Naive thymus-derived CD4-positive, alpha-beta T cell (primary cell): ENCODE data around the gene EIF4A2. TPM values are rescaled to one million over a fixed set of nuclear protein-coding genes. Genes with fewer than 3 reads are reported as not detected.
A peak's percentile ranks its signal among the peaks of the same experiment; 100 is the strongest.
"Not testable (repeated sequence)": the region's sequence is repeated elsewhere in the genome, so short reads cannot be mapped to it uniquely, and the experiment has no call there.

Experiments
- ATAC-seq: fragments of 150-1000 bp; cut with Tn5 transposase; 2 replicates; pipeline ENCODE4 v1.10.0; 2021; ENCODE audit warnings: mild to moderate bottlenecking, moderate library complexity
- CTCF ChIA-PET: fragments of 350-600 bp; sonication (Branson Sonifier 250); formaldehyde crosslinking; loops from one replicate; lab custom pipeline; 2021; ENCODE audit warnings: antibody characterized with exemption; lab: Charles Lee
- POLR2A ChIA-PET: fragments of 350-600 bp; sonication (Branson Sonifier 250); formaldehyde crosslinking; loops from one replicate; lab custom pipeline; 2021; ENCODE audit warnings: antibody characterized with exemption, inconsistent platforms; lab: Charles Lee
- DNase-seq, 9 donors: peaks; one replicate each; pipeline versions ENCODE4 v3.0.0 to v3.0.0-alpha.2; 2020 to 2022; ENCODE audit warnings: mixed read lengths in 1 of 9
- H3K27ac ChIP-seq: one replicate; pipeline ENCODE4 v1.7.0; 2013; ENCODE audit warnings: mild to moderate bottlenecking, low read depth, low read length, moderate library complexity
- H3K27me3 ChIP-seq, 2 donors: one replicate each; pipeline ENCODE4 v1.7.0; 2013; ENCODE audit warnings: low read length in 2 of 2, mild to moderate bottlenecking in 2 of 2, moderate library complexity in 2 of 2; ENCODE audit not compliant: control insufficient read depth in 2 of 2, insufficient read depth in 2 of 2
- H3K36me3 ChIP-seq, 3 experiments: 1 replicate in 2 of 3; 2 replicates in 1 of 3; pipeline ENCODE4 v1.7.0; 2013; ENCODE audit warnings: low read length in 3 of 3, mild to moderate bottlenecking in 3 of 3, moderate library complexity in 1 of 3; ENCODE audit not compliant: insufficient read depth in 3 of 3, control insufficient read depth in 2 of 3
- H3K4me1 ChIP-seq, 2 donors: one replicate each; pipeline ENCODE4 v1.7.0; 2013; ENCODE audit warnings: low read length in 2 of 2, mild to moderate bottlenecking in 2 of 2, moderate library complexity in 1 of 2; ENCODE audit not compliant: control insufficient read depth in 2 of 2, insufficient read depth in 2 of 2
- H3K4me3 ChIP-seq: 2 replicates; pipeline ENCODE4 v1.7.0; 2013; ENCODE audit warnings: mild to moderate bottlenecking, low read length
- H3K9me3 ChIP-seq, 3 experiments: 1 replicate in 2 of 3; 2 replicates in 1 of 3; pipeline ENCODE4 v1.7.0; 2013; ENCODE audit warnings: low read length in 3 of 3; ENCODE audit not compliant: control insufficient read depth in 2 of 3
- H3K27ac Mint-ChIP-seq, 9 donors: one replicate each; pipeline ENCODE4 v1.8.0; 2020 to 2022; ENCODE audit warnings: mixed read lengths in 9 of 9, mild to moderate bottlenecking in 8 of 9, moderate library complexity in 5 of 9, inconsistent platforms in 2 of 9
- H3K27me3 Mint-ChIP-seq, 5 donors: one replicate each; pipeline ENCODE4 v1.8.0; 2021 to 2022; ENCODE audit warnings: mixed read lengths in 5 of 5, mild to moderate bottlenecking in 1 of 5
- H3K36me3 Mint-ChIP-seq, 5 donors: one replicate each; pipeline ENCODE4 v1.8.0; 2020 to 2022; ENCODE audit warnings: mixed read lengths in 5 of 5, mild to moderate bottlenecking in 3 of 5, inconsistent platforms in 1 of 5
- H3K4me1 Mint-ChIP-seq, 7 donors: one replicate each; pipeline ENCODE4 v1.8.0; 2020 to 2022; ENCODE audit warnings: mixed read lengths in 7 of 7, mild to moderate bottlenecking in 3 of 7, inconsistent platforms in 1 of 7
- H3K4me3 Mint-ChIP-seq, 10 donors: one replicate each; pipeline ENCODE4 v1.8.0; 2020 to 2022; ENCODE audit warnings: mild to moderate bottlenecking in 10 of 10, mixed read lengths in 10 of 10, moderate library complexity in 6 of 10, inconsistent platforms in 2 of 10
- H3K9me3 Mint-ChIP-seq, 11 donors: one replicate each; pipeline ENCODE4 v1.8.0; 2020 to 2022; ENCODE audit warnings: mixed read lengths in 11 of 11, mild to moderate bottlenecking in 4 of 11, inconsistent platforms in 1 of 11, moderate library complexity in 1 of 11
- intact Hi-C, 2 donors: fragments of 100-400 bp; cut with micrococcal nuclease; formaldehyde crosslinking; loops; one replicate each; pipeline ENCODE4 v1.15.1; 2023
- polyA plus RNA-seq, 2 donors: library from polyadenylated mRNA; unstranded; fragments of 300-500 nt; fragmentation: Illumina TruSeq; gene quantifications; one replicate each; pipeline ENCODE4 v1.2.3, GENCODE V29; 2021
- total RNA-seq, 6 experiments: library from RNA in 5 of 6; stranded (reverse) in 5 of 6; gene quantifications; 1 replicate in 5 of 6; 2 replicates in 1 of 6; pipeline ENCODE4 v1.2.3 and lab custom pipeline; 2021 to 2026

The EIF4A2 gene
- total and polyA plus RNA-seq, 7 experiments from 2014 or later = 237 to 804 (median 626) TPM

DNA sequence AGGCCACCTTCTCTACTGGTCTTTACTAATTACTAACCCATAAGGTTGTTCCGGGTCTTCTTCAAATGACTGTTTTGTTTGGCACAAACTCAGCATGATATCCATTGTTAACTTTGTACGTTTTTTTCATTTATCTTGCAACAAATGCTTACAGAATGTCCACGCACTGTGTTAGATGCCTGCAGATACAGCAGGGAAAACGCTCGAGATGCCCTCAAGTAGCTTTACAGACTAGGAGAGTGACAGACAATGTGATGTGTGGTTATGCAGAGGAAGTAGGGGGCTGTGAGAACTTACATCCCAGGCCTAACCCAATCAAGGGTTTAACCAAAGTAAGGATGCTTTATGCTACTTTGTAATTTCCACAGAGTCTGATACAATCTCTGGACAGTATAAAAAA lies 23.9 kb downstream of the EIF4A2 start:
- Histone ChIP-seq H3K9me3 (no peaks in the 10 kb centered on the region), H3K27me3 (no peaks in the 10 kb centered on the region), H3K4me3 (peak overlapping the region; percentile 95), H3K36me3 (peaks cover 0 to 13% (median 0%) of the 10 kb centered on the region in 3 experiments), H3K27ac (peak overlapping the region; percentile 86), H3K4me1 (peaks cover 17 to 21% of the 10 kb centered on the region in 2 donors)
- no peak for DNase-seq
- CTCF ChIA-PET = interaction anchor here (0.7 kb wide), 1 partner anchor 14 kb away, joined by 4 read pairs; no protein-coding TSS in a partner anchor
- ATAC-seq = no peak
- Mint-ChIP-seq H3K36me3 (peaks cover 0 to 5% (median 3%) of the 10 kb centered on the region in 5 donors), H3K9me3 (no peaks in the 10 kb centered on the region), H3K4me3 (peak overlapping the region; percentile 89 to 97 (median 94)), H3K4me1 (peaks cover 5 to 37% (median 18%) of the 10 kb centered on the region in 7 donors), H3K27ac (peak overlapping the region; percentile 84 to 97 (median 95)), H3K27me3 (no peaks in the 10 kb centered on the region)
- POLR2A ChIA-PET = interaction anchor here (0.6 to 9.3 kb wide), 9 partner anchors 13 to 865 kb away, joined by 3 to 121 read pairs (median 5); partner anchors contain the start of gene EIF4A2
- intact Hi-C loops = loop anchor here (2.0 to 5.0 kb wide), 3 partner anchors 35 to 864 kb away; partner anchors contain the start of gene ETV5 (in 1 of the 2)

- Histone ChIP-seq H3K4me3 (no peak overlapping the region), H3K27me3 (no peaks in the 10 kb centered on the region), H3K9me3 (no peaks in the 10 kb centered on the region), H3K4me1 (peaks cover 11 to 16% of the 10 kb centered on the region in 2 donors), H3K36me3 (peaks cover 0 to 7% (median 0%) of the 10 kb centered on the region in 3 experiments), H3K27ac (no peak overlapping the region)
- Mint-ChIP-seq H3K27ac (no peak overlapping the region), H3K4me1 (peaks cover 5 to 21% (median 13%) of the 10 kb centered on the region in 7 donors), H3K4me3 (no peak overlapping the region), H3K27me3 (peaks cover 0 to 7% (median 0%) of the 10 kb centered on the region in 5 donors), H3K36me3 (no peaks in the 10 kb centered on the region), H3K9me3 (no peaks in the 10 kb centered on the region)
- intact Hi-C loops = no loop called here
- DNase-seq (no peak), ATAC-seq (no peak)
- ChIA-PET CTCF (interaction anchor here (1.5 kb wide), 1 partner anchor 26 kb away, joined by 5 read pairs; no protein-coding TSS in a partner anchor), POLR2A (interaction anchor here (9.3 kb wide), 1 partner anchor 26 kb away, joined by 121 read pairs; the partner anchor contains the start of gene EIF4A2)
Measured at GRCh38 chr3:186810336-186810996, 27.1 kb downstream of the EIF4A2 start.

GRCh38 chr3:186811313-186811712 lies 27.9 kb downstream of the EIF4A2 start:
- H3K4me1 ChIP-seq, H3K27ac ChIP-seq, H3K4me3 ChIP-seq, H3K27me3 ChIP-seq, H3K4me3 Mint-ChIP-seq, ATAC-seq, CTCF ChIA-PET, intact Hi-C loops, H3K27ac Mint-ChIP-seq, H3K9me3 Mint-ChIP-seq, DNase-seq, H3K27me3 Mint-ChIP-seq, H3K36me3 Mint-ChIP-seq, H3K36me3 ChIP-seq, H3K9me3 ChIP-seq, POLR2A ChIA-PET: not testable (repeated sequence)
- peaks cover 5 to 22% (median 11%) of the 10 kb centered on the region in 7 donors for H3K4me1 Mint-ChIP-seq

GRCh38 chr3:186814100-186814499 lies 30.7 kb downstream of the EIF4A2 start:
- H3K27me3 ChIP-seq = no peaks in the 10 kb centered on the region
- Mint-ChIP-seq H3K27me3 (peaks cover 0 to 7% (median 0%) of the 10 kb centered on the region in 5 donors), H3K4me3 (no peak overlapping the region), H3K4me1 (peaks cover 0 to 15% (median 0%) of the 10 kb centered on the region in 7 donors), H3K27ac (no peak overlapping the region), H3K36me3 (no peaks in the 10 kb centered on the region), H3K9me3 (no peaks in the 10 kb centered on the region)
- H3K4me1 ChIP-seq = no peaks in the 10 kb centered on the region
- H3K9me3 ChIP-seq = no peaks in the 10 kb centered on the region
- ATAC-seq = no peak
- no peak overlapping the region for H3K27ac ChIP-seq
- CTCF ChIA-PET = interaction anchor here (0.7 to 1.0 kb wide), 2 partner anchors 197 to 199 kb away, joined by 3 to 4 read pairs; no protein-coding TSS in a partner anchor
- no peak overlapping the region for H3K4me3 ChIP-seq
- no peaks in the 10 kb centered on the region for H3K36me3 ChIP-seq
- DNase-seq = no peak
- POLR2A ChIA-PET = no interaction called here
- intact Hi-C loops = no loop called here

GRCh38 chr3:186815435-186815834 lies 32.1 kb downstream of the EIF4A2 start:
- Mint-ChIP-seq H3K4me3 (no peak overlapping the region), H3K27me3 (peaks cover 0 to 7% (median 0%) of the 10 kb centered on the region in 5 donors), H3K9me3 (no peaks in the 10 kb centered on the region), H3K36me3 (no peaks in the 10 kb centered on the region), H3K27ac (no peak overlapping the region), H3K4me1 (peaks cover 0 to 13% (median 0%) of the 10 kb centered on the region in 7 donors)
- no peak for DNase-seq
- Histone ChIP-seq H3K9me3 (no peaks in the 10 kb centered on the region), H3K27ac (no peak overlapping the region), H3K4me3 (no peak overlapping the region), H3K4me1 (no peaks in the 10 kb centered on the region), H3K27me3 (no peaks in the 10 kb centered on the region), H3K36me3 (no peaks in the 10 kb centered on the region)
- intact Hi-C loops = no loop called here
- CTCF ChIA-PET = no interaction called here
- no peak for ATAC-seq
- POLR2A ChIA-PET = no interaction called here

- peaks cover 0 to 13% (median 0%) of the 10 kb centered on the region in 7 donors for H3K4me1 Mint-ChIP-seq
- Histone ChIP-seq H3K27ac (no peak overlapping the region), H3K27me3 (no peaks in the 10 kb centered on the region), H3K9me3 (no peaks in the 10 kb centered on the region), H3K4me3 (no peak overlapping the region), H3K36me3 (no peaks in the 10 kb centered on the region), H3K4me1 (no peaks in the 10 kb centered on the region)
- H3K9me3 Mint-ChIP-seq = no peaks in the 10 kb centered on the region
- H3K27me3 Mint-ChIP-seq = no peaks in the 10 kb centered on the region
- ChIA-PET POLR2A (no interaction called here), CTCF (interaction anchor here (4.9 kb wide), 1 partner anchor 203 kb away, joined by 82 read pairs; the partner anchor contains the start of gene AHSG)
- H3K4me3 Mint-ChIP-seq = no peak overlapping the region
- DNase-seq (no peak), ATAC-seq (no peak)
- H3K27ac Mint-ChIP-seq = no peak overlapping the region
- H3K36me3 Mint-ChIP-seq = no peaks in the 10 kb centered on the region
- intact Hi-C loops = no loop called here
Measured at GRCh38 chr3:186818516-186818915, 35.1 kb downstream of the EIF4A2 start.
